ENCODE measurements around the gene TREX2.

- no peak for TF ChIP-seq CTCF (IDR thresholded peaks at IDR 0.05)
- TF ChIP-seq POLR2A (IDR thresholded peaks at IDR 0.05): no peak
Measured at GRCh38 chrX:153491351-153491914, 45.6 kb upstream of the TREX2 start.

Data from vagina (tissue), 2 donors.